Coronary artery (tissue), 2 donors: ENCODE results near the gene CCND1.

Source experiments
- DNase-seq: peaks from one replicate; pipeline ENCODE4 v3.0.0-alpha.2; 2017; ENCODE audit warnings: low spot score
- H3K27ac ChIP-seq, 2 donors: fragments of 200-600 bp; sonication (generic); one replicate each; pipeline ENCODE4 v1.5.1; 2016 to 2019
- H3K4me3 ChIP-seq: fragments of 200-600 bp; sonication (generic); 2 replicates; pipeline ENCODE4 v1.5.1; 2016; ENCODE audit warnings: mild to moderate bottlenecking, moderate library complexity
- CTCF ChIP-seq: fragments of 200-600 bp; sonication (generic); IDR thresholded peaks from one replicate; pipeline ENCODE4 v1.5.1; 2019; ENCODE audit warnings: antibody characterized with exemption

The CCND1 gene

GRCh38 chr11:69680688-69681087 is 39.7 kb downstream of the CCND1 start:
- TF ChIP-seq CTCF = no peak
- Histone ChIP-seq H3K27ac (no peak overlapping the region), H3K4me3 (no peak overlapping the region)
- no peak for DNase-seq

- DNase-seq = no peak
- Histone ChIP-seq H3K27ac (no peak overlapping the region), H3K4me3 (no peak overlapping the region)
- TF ChIP-seq CTCF = no peak
Observed at GRCh38 chr11:69682221-69682620, 41.3 kb downstream of the CCND1 start.

- Histone ChIP-seq H3K27ac (no peak overlapping the region), H3K4me3 (no peak overlapping the region)
- no peak for DNase-seq
- TF ChIP-seq CTCF = no peak
Observed at GRCh38 chr11:69682681-69683326, 41.8 kb downstream of the CCND1 start.

- H3K27ac ChIP-seq = no peak overlapping the region
- DNase-seq = no peak
- no peak for TF ChIP-seq CTCF
- H3K4me3 ChIP-seq = no peak overlapping the region
Observed at GRCh38 chr11:69683764-69684333, 42.9 kb downstream of the CCND1 start.

GRCh38 chr11:69684651-69685050 is 43.7 kb downstream of the CCND1 start:
- H3K27ac ChIP-seq = no peak overlapping the region
- DNase-seq = no peak
- no peak for TF ChIP-seq CTCF
- no peak overlapping the region for H3K4me3 ChIP-seq

GRCh38 chr11:69685348-69685747 is 44.4 kb downstream of the CCND1 start:
- no peak overlapping the region for H3K4me3 ChIP-seq
- no peak for DNase-seq

More at GRCh38 chr11:69685348-69685747, 44.4 kb downstream of the CCND1 start:
- no peak overlapping the region for H3K27ac ChIP-seq
- TF ChIP-seq CTCF = no peak
